Ovary (tissue), 9 donors: Measurements from ENCODE around the gene BSN. TPM values are rescaled to one million over a fixed set of nuclear protein-coding genes. Genes with fewer than 3 reads are reported as not detected.
A peak's percentile ranks its signal among the peaks of the same experiment; 100 is the strongest.

Experiments
- DNase-seq, 5 donors: peaks; one replicate each; pipeline ENCODE4 v3.0.0-alpha.2; 2019 to 2020
- H3K27ac ChIP-seq, 2 donors: fragments of 200-600 bp; one replicate each; pipeline versions ENCODE4 v1.5.1 to v1.8.0; 2019 to 2022
- H3K27me3 ChIP-seq: fragments of 200-600 bp; one replicate; pipeline ENCODE4 v1.8.0; 2022
- H3K36me3 ChIP-seq: fragments of 200-600 bp; sonication (generic); one replicate; pipeline ENCODE4 v1.5.1; 2019
- H3K4me1 ChIP-seq: one replicate; pipeline ENCODE4 v1.8.1; 2013; ENCODE audit warnings: mild to moderate bottlenecking, moderate library complexity; ENCODE audit not compliant: insufficient read depth
- H3K4me3 ChIP-seq: fragments of 200-600 bp; sonication (generic); one replicate; pipeline ENCODE4 v1.5.1; 2017
- H3K9me3 ChIP-seq, 2 donors: fragments of 200-600 bp in 1 of 2; sonication (generic) in 1 of 2; one replicate each; pipeline versions ENCODE4 v1.5.1 to v1.8.1; 2013 to 2019; ENCODE audit warnings: mild to moderate bottlenecking in 1 of 2, moderate library complexity in 1 of 2
- CTCF ChIP-seq, 3 donors: fragments of 450-650 bp in 2 of 3; fragments of 200-600 bp in 1 of 3; IDR thresholded peaks; one replicate each; pipeline versions ENCODE4 v1.5.1 to v1.8.0; 2016 to 2022; ENCODE audit warnings: antibody characterized with exemption in 3 of 3, mild to moderate bottlenecking in 1 of 3
- EP300 ChIP-seq: sonication (generic); formaldehyde crosslinking; IDR thresholded peaks from one replicate; pipeline ENCODE4 v1.6.1; 2017; ENCODE audit warnings: antibody characterized with exemption
- POLR2A ChIP-seq: fragments of 450-650 bp; IDR thresholded peaks from one replicate; pipeline ENCODE4 v1.6.1; 2017; ENCODE audit warnings: antibody characterized with exemption, mild to moderate bottlenecking, moderate library complexity
- WGBS, 3 donors: extraction: QIAGEN DNeasy Blood & Tissue Kit in 1 of 3; methylation state at CpG; one replicate each; pipeline versions ENCODE4 v1.1.5 to v1.1.7; 2013 to 2017; 5-methylcytosine and 5-hydroxymethylcytosine counted together
- intact Hi-C, 4 donors: fragments of 100-400 bp; cut with DNase I; formaldehyde crosslinking; loops; one replicate each; pipeline versions ENCODE4 v1.11.0 to v1.15.1; 2022 to 2023
- polyA plus RNA-seq, 2 donors: library from polyadenylated mRNA; stranded (reverse); fragments of 200-250 nt in 1 of 2; fragments of 350-450 nt in 1 of 2; fragmentation: Illumina TruSeq in 1 of 2; extraction: RNeasy Lipid Tissue Mini Kit (QIAGEN cat#74804) in 1 of 2; gene quantifications; one replicate each; pipeline ENCODE4 v1.2.3, GENCODE V29; 2013 to 2014
- total RNA-seq, 7 donors: library from RNA; depleted of rRNA in 2 of 7; stranded (reverse); fragments of >200 nt in 2 of 7; fragmentation: NEBNext Ultra II Directional in 3 of 7; extraction: Animal tissue kit (Norgen Biotek cat#: 25700) in 3 of 7; gene quantifications; one replicate each; pipeline versions ENCODE4 v1.1.0 to v1.2.4, GENCODE V29; 2016 to 2023
- donor health status: DM: no; HTN: no; CAD: no; lungs with moderate emphysema.
- donor health status: DM: no; HTN: no; CAD: no.
- donor health status: Bipolar disorder and iron deficiency.
- donor health status: DM: yes; HTN: yes; CAD: no.
- donor health status: DM: no; HTN: no; CAD: no.
- donor health status: DM: yes; HTN: yes; CAD: no.

BSN gene
- total and polyA plus RNA-seq, 9 donors: 0.12 to 3.5 (median 0.77) TPM

- DNase-seq: peak in 4 of 5 donors; percentile 48 to 68 (median 54)
- 35 to 43% (median 41%) methylated on average over 11 of the region's 11 CpGs for WGBS, 3 donors
- Histone ChIP-seq H3K9me3 (no peaks in the 10 kb centered on the region), H3K27ac (no peak overlapping the region), H3K27me3 (no peaks in the 10 kb centered on the region), H3K36me3 (no peaks in the 10 kb centered on the region), H3K4me3 (no peak overlapping the region), H3K4me1 (peaks cover 10% of the 10 kb centered on the region)
- intact Hi-C loops: loop anchor here in 2 of 4 donors (5.0 kb wide), 2 partner anchors 129 to 134 kb away; no protein-coding TSS in a partner anchor
- peak in 2 of 3 donors; percentile 35 to 62 for TF ChIP-seq CTCF (IDR thresholded peaks at IDR 0.05)
- TF ChIP-seq POLR2A: no peak
- no peak for TF ChIP-seq EP300
Measured at GRCh38 chr3:49671291-49672288, 117.3 kb downstream of the BSN start.

DNA sequence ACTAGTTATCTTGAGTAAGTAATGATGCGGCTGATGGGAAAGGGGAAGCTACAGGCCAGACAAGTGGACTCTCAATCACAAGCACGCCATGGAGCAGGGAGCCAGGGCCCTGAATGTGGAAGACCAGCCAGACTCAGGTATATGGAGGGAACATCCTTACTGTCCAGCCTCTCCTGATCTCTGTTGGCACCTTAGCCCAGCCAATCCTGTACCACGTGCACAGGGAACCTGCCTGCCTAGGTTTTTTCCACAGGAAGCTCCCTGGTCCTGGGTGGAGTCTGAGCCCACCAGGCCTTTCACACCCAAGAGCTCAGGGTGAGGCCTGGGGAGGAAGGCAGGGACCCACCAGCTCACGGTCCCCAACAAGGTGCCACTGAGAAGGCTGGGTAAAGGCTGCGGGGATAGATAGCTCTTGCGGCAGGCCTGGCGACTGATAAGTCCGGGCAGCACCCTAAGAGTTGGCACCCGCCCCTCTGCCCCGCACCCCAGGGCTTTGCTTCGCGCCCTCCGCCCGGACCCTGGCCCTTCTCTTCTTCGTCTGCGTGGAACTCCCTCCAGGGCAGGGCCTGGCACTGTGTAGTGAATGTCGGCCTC, 118.9 kb downstream of the BSN start:
- 18 to 25% (median 21%) methylated on average over 16 to 17 of the region's 17 CpGs for WGBS, 3 donors
- TF ChIP-seq CTCF (IDR thresholded peaks at IDR 0.05) (no peak), EP300 (no peak), POLR2A (no peak)
- Histone ChIP-seq H3K9me3 (no peaks in the 10 kb centered on the region), H3K4me3 (peak overlapping the region; percentile 89), H3K27ac (peak overlapping the region; percentile 14 to 82), H3K36me3 (no peaks in the 10 kb centered on the region), H3K27me3 (no peaks in the 10 kb centered on the region), H3K4me1 (peaks cover 10% of the 10 kb centered on the region)
- intact Hi-C loops: loop anchor here in 2 of 4 donors (5.0 kb wide), 2 partner anchors 131 to 136 kb away; no protein-coding TSS in a partner anchor
- DNase-seq: no peak

GRCh38 chr3:49673715-49674496, 119.6 kb downstream of the BSN start, which contains the start of gene APEH:
APEH (plus strand) TSS chr3:49674351; CDS start chr3:49674402, 51 bp downstream.
- intact Hi-C loops: loop anchor here in 2 of 4 donors (5.0 kb wide), 2 partner anchors 132 to 137 kb away; no protein-coding TSS in a partner anchor
- TF ChIP-seq CTCF (IDR thresholded peaks at IDR 0.05): peak in 1 of 3 donors; percentile 8
- peak; percentile 58 for TF ChIP-seq POLR2A
- TF ChIP-seq EP300: no peak
- WGBS, 3 donors: 0 to 1% (median 1%) methylated on average over 51 to 71 of the region's 71 CpGs
- Histone ChIP-seq H3K4me1 (peaks cover 10% of the 10 kb centered on the region), H3K9me3 (no peaks in the 10 kb centered on the region), H3K4me3 (peak within 1 kb of the TSS; percentile 89), H3K36me3 (no peaks in the 10 kb centered on the region), H3K27me3 (no peaks in the 10 kb centered on the region), H3K27ac (peak within 1 kb of the TSS; percentile 14 to 82)
- DNase-seq: peak; percentile 94 to 95 (median 95)
